CD14-positive monocyte (primary cell): ENCODE data around the gene LILRA5. TPM values are rescaled to one million over a fixed set of nuclear protein-coding genes. Genes with fewer than 3 reads are reported as not detected.
A peak's percentile ranks its signal among the peaks of the same experiment; 100 is the strongest.

ENCODE experiments used
- DNase-seq, 3 donors: peaks; one replicate each; pipeline ENCODE4 v3.0.0-alpha.2; 2011 to 2022
- H2AFZ ChIP-seq: 2 replicates; pipeline ENCODE4 v1.6.0; 2012; ENCODE audit warnings: mild to moderate bottlenecking, low read depth, low read length, inconsistent platforms; ENCODE audit not compliant: insufficient read depth, poor library complexity, severe bottlenecking
- H3K27ac ChIP-seq, 2 donors: 1 replicate in 1 of 2; 2 replicates in 1 of 2; pipeline ENCODE4 v1.5.1; 2012 to 2013; ENCODE audit warnings: low read length in 2 of 2, control low read depth in 1 of 2, inconsistent platforms in 1 of 2, low read depth in 1 of 2, mild to moderate bottlenecking in 1 of 2
- H3K27me3 ChIP-seq, 2 donors: one replicate each; pipeline versions ENCODE4 v1.6.0 to v1.6.1; 2011 to 2013; ENCODE audit warnings: low read length in 2 of 2; ENCODE audit not compliant: control insufficient read depth in 2 of 2, insufficient read depth in 2 of 2
- H3K36me3 ChIP-seq, 2 donors: replicated peaks in 1 of 2; 1 replicate in 1 of 2; 2 replicates in 1 of 2; pipeline versions ENCODE4 v1.5.1 to v1.6.1; 2012 to 2013; ENCODE audit warnings: low read length in 2 of 2, control low read depth in 1 of 2, inconsistent platforms in 1 of 2, mild to moderate bottlenecking in 1 of 2; ENCODE audit not compliant: insufficient read depth in 2 of 2, control insufficient read depth in 1 of 2
- H3K4me1 ChIP-seq, 2 donors: 1 replicate in 1 of 2; 2 replicates in 1 of 2; pipeline versions ENCODE4 v1.5.1 to v1.6.1; 2012 to 2013; ENCODE audit warnings: low read length in 2 of 2, control low read depth in 1 of 2, inconsistent platforms in 1 of 2, mild to moderate bottlenecking in 1 of 2, moderate library complexity in 1 of 2; ENCODE audit not compliant: insufficient read depth in 2 of 2, control insufficient read depth in 1 of 2
- H3K4me2 ChIP-seq: replicated peaks from 2 replicates; pipeline ENCODE3; 2012; ENCODE audit warnings: low read length, moderate library complexity, mild to moderate bottlenecking; ENCODE audit not compliant: poor library complexity, severe bottlenecking; ENCODE audit errors: extremely low read depth
- H3K4me3 ChIP-seq, 3 experiments: fragments of 200-600 bp in 1 of 3; sonication (generic) in 1 of 3; replicated peaks in 1 of 3; 1 replicate in 2 of 3; 2 replicates in 1 of 3; pipeline ENCODE4 v1.5.1; 2011 to 2013; ENCODE audit warnings: low read length in 3 of 3, mild to moderate bottlenecking in 3 of 3, control low read depth in 2 of 3, low read depth in 2 of 3, inconsistent platforms in 1 of 3, moderate library complexity in 1 of 3
- H3K79me2 ChIP-seq: 2 replicates; pipeline ENCODE4 v1.6.0; 2012; ENCODE audit warnings: mild to moderate bottlenecking, control low read depth, inconsistent platforms, low read length, moderate library complexity; ENCODE audit not compliant: insufficient read depth
- H3K9ac ChIP-seq: 2 replicates; pipeline ENCODE4 v1.6.0; 2017; ENCODE audit warnings: low read length, mild to moderate bottlenecking; ENCODE audit not compliant: insufficient read depth, poor library complexity, severe bottlenecking
- H3K9me3 ChIP-seq, 2 donors: replicated peaks in 1 of 2; 1 replicate in 1 of 2; 2 replicates in 1 of 2; pipeline versions ENCODE4 v1.5.1 to v1.6.1; 2012 to 2013; ENCODE audit warnings: low read length in 2 of 2, control low read depth in 1 of 2; ENCODE audit not compliant: control insufficient read depth in 1 of 2, insufficient read depth in 1 of 2
- H4K20me1 ChIP-seq: 2 replicates; pipeline ENCODE4 v1.6.0; 2012; ENCODE audit warnings: mild to moderate bottlenecking, low read length, control low read depth, moderate library complexity; ENCODE audit not compliant: insufficient read depth
- H3K27ac Mint-ChIP-seq, 7 donors: one replicate each; pipeline ENCODE4 v1.8.0; 2020; ENCODE audit warnings: mild to moderate bottlenecking in 7 of 7, mixed read lengths in 7 of 7, moderate library complexity in 6 of 7, inconsistent platforms in 2 of 7
- H3K27me3 Mint-ChIP-seq, 3 donors: one replicate each; pipeline ENCODE4 v1.8.0; 2021 to 2022; ENCODE audit warnings: low read depth in 3 of 3, mild to moderate bottlenecking in 3 of 3, mixed read lengths in 3 of 3, moderate library complexity in 3 of 3, inconsistent platforms in 1 of 3
- H3K36me3 Mint-ChIP-seq, 2 donors: one replicate each; pipeline ENCODE4 v1.8.0; 2020; ENCODE audit warnings: mixed read lengths in 2 of 2, inconsistent platforms in 1 of 2, mild to moderate bottlenecking in 1 of 2
- H3K4me1 Mint-ChIP-seq: one replicate; pipeline ENCODE4 v1.8.0; 2020; ENCODE audit warnings: mild to moderate bottlenecking, mixed read lengths
- H3K4me3 Mint-ChIP-seq, 2 donors: one replicate each; pipeline ENCODE4 v1.8.0; 2020; ENCODE audit warnings: mild to moderate bottlenecking in 2 of 2, mixed read lengths in 2 of 2, moderate library complexity in 1 of 2
- H3K9me3 Mint-ChIP-seq, 7 donors: one replicate each; pipeline ENCODE4 v1.8.0; 2020 to 2022; ENCODE audit warnings: mixed read lengths in 7 of 7, mild to moderate bottlenecking in 6 of 7, moderate library complexity in 6 of 7, inconsistent platforms in 2 of 7
- CTCF ChIP-seq: fragments of 200-600 bp; IDR thresholded peaks from one replicate; pipeline ENCODE4 v1.8.0; 2022; ENCODE audit warnings: antibody characterized with exemption, mild to moderate bottlenecking
- WGBS: methylation state at CpG from one replicate; pipeline ENCODE4 v1.1.5; 2013; ENCODE audit warnings: missing lambda C conversion rate; ENCODE audit not compliant: insufficient coverage; 5-methylcytosine and 5-hydroxymethylcytosine counted together
- intact Hi-C, 2 donors: fragments of 100-400 bp; cut with micrococcal nuclease; formaldehyde crosslinking; loops; one replicate each; pipeline versions ENCODE4 v1.15.0 to v1.15.1; 2023
- polyA plus RNA-seq, 3 donors: library from polyadenylated mRNA; depleted of rRNA in 1 of 3; unstranded in 2 of 3; stranded (reverse) in 1 of 3; fragments of 300-500 nt in 2 of 3; fragments of >200 nt in 1 of 3; fragmentation: Illumina TruSeq in 2 of 3; gene quantifications; 1 replicate in 2 of 3; 2 replicates in 1 of 3; pipeline ENCODE4 v1.2.3, GENCODE V29; 2012 to 2021
- small RNA-seq: library from RNA; depleted of rRNA; stranded (forward); fragments of <200 nt; gene quantifications from one replicate; pipeline ENCODE3, GENCODE V24; 2012; ENCODE audit warnings: low read depth; ENCODE audit not compliant: insufficient read length

The LILRA5 gene
- polyA plus RNA-seq, 3 donors: 348 to 580 (median 516) TPM

GRCh38 chr19:54262066-54262465, 50.9 kb downstream of the LILRA5 start:
- Histone ChIP-seq H3K36me3 (no peaks in the 10 kb centered on the region), H4K20me1 (no peaks in the 10 kb centered on the region), H3K4me1 (peaks cover 10 to 17% of the 10 kb centered on the region in 2 donors), H3K4me3 (no peak overlapping the region), H3K9ac (no peak overlapping the region), H2AFZ (no peak overlapping the region), H3K9me3 (no peaks in the 10 kb centered on the region), H3K4me2 (no peak overlapping the region), H3K27ac (no peak overlapping the region), H3K27me3 (no peaks in the 10 kb centered on the region), H3K79me2 (no peaks in the 10 kb centered on the region)
- Mint-ChIP-seq H3K27ac (no peak overlapping the region), H3K27me3 (peaks cover 1 to 6% (median 5%) of the 10 kb centered on the region in 3 donors), H3K9me3 (no peaks in the 10 kb centered on the region), H3K36me3 (no peaks in the 10 kb centered on the region), H3K4me3 (no peak overlapping the region), H3K4me1 (peaks cover 20% of the 10 kb centered on the region)
- intact Hi-C loops: loop anchor here in 1 of 2 donors (10.0 kb wide), 1 partner anchor 53 kb away; the partner anchor contains the start of gene LILRA5
- no peak for DNase-seq
- 94% methylated on average over 8 of the region's 11 CpGs for WGBS
- TF ChIP-seq CTCF: no peak

- intact Hi-C loops: loop anchor here in 1 of 2 donors (5.0 kb wide), 1 partner anchor 35 kb away; no protein-coding TSS in a partner anchor
- peak within 1 kb of the TSS in 3 of 7 donors; percentile 7 to 70 (median 8) for H3K27ac Mint-ChIP-seq
Measured at GRCh38 chr19:54257116-54257480, 55.9 kb downstream of the LILRA5 start, which contains the start of gene LILRB5. Gene LILRB5 (minus strand): TSS chr19:54257273. CDS start chr19:54257193, 80 bp downstream.

More at GRCh38 chr19:54257116-54257480, 55.9 kb downstream of the LILRA5 start, which contains the start of gene LILRB5:
- no peak within 1 kb of the TSS for H3K4me3 ChIP-seq
- 59% methylated on average over 5 of the region's 9 CpGs for WGBS
- H3K36me3 ChIP-seq: no peaks in the 10 kb centered on the region
- no peaks in the 10 kb centered on the region for H3K9me3 ChIP-seq
- no peak within 1 kb of the TSS for H3K4me2 ChIP-seq
- peaks cover 16 to 18% (median 18%) of the 10 kb centered on the region in 3 donors for H3K27me3 Mint-ChIP-seq
- H3K27me3 ChIP-seq: peaks cover 0 to 5% of the 10 kb centered on the region in 2 donors
- peak within 1 kb of the TSS in 1 of 2 donors; percentile 52 for H3K4me3 Mint-ChIP-seq
- peaks cover 20% of the 10 kb centered on the region for H3K4me1 Mint-ChIP-seq
- H4K20me1 ChIP-seq: no peaks in the 10 kb centered on the region
- no peak within 1 kb of the TSS for H3K27ac ChIP-seq
- DNase-seq: no peak
- TF ChIP-seq CTCF: no peak
- H3K9ac ChIP-seq: no peak within 1 kb of the TSS
- H3K4me1 ChIP-seq: peaks cover 10 to 22% of the 10 kb centered on the region in 2 donors
- H2AFZ ChIP-seq: peak within 1 kb of the TSS; percentile 35
- H3K36me3 Mint-ChIP-seq: no peaks in the 10 kb centered on the region
- H3K9me3 Mint-ChIP-seq: no peaks in the 10 kb centered on the region
- H3K79me2 ChIP-seq: no peaks in the 10 kb centered on the region

Small RNA genes within 50 kb of the gene (small RNA-seq; reads per million reads assigned to genes)
- gene AC245884.12 (not detected), gene MIR4752 (not detected), gene RNU6-1307P (not detected)

Other genes starting within 250 kb of the LILRA5 start
- 100 to 1,000 TPM in 2 of 3 donors, 1 to 10 TPM in 1; 3.7 to 172 (median 137) TPM for gene VSTM1, start 249.3 kb downstream of the LILRA5 start, polyA plus RNA-seq
- gene TARM1, start 231.8 kb downstream of the LILRA5 start, polyA plus RNA-seq: 1 to 10 TPM in 1 of 3 donors, under 1 TPM in 1, not detected in 1; 0.89 to 1.2 TPM
- gene OSCAR, start 212.4 kb downstream of the LILRA5 start, polyA plus RNA-seq: 100 to 1,000 TPM in 2 of 3 donors, 10 to 100 TPM in 1; 81.4 to 270 (median 126) TPM
- 100 to 1,000 TPM in 2 of 3 donors, 10 to 100 TPM in 1; 46.4 to 396 (median 333) TPM for gene NDUFA3, start 210.3 kb downstream of the LILRA5 start, polyA plus RNA-seq
- 10 to 100 TPM in 1 of 3 donors, 1 to 10 TPM in 2; 7.0 to 11.5 (median 9.5) TPM for gene TFPT, start 197.5 kb downstream of the LILRA5 start, polyA plus RNA-seq
- 10 to 100 TPM; 34.4 to 51.8 (median 37.6) TPM for gene PRPF31, start 197.4 kb downstream of the LILRA5 start, polyA plus RNA-seq
- 10 to 100 TPM in 1 of 3 donors, 1 to 10 TPM in 2; 3.0 to 22.5 (median 4.2) TPM for gene CNOT3, start 175.4 kb downstream of the LILRA5 start, polyA plus RNA-seq
- 1 to 10 TPM; 3.4 to 5.4 (median 4.2) TPM for gene LENG1, start 153.4 kb downstream of the LILRA5 start, polyA plus RNA-seq
- gene TMC4, start 140.0 kb downstream of the LILRA5 start, polyA plus RNA-seq: 1 to 10 TPM; 1.5 to 2.5 (median 2.1) TPM
- gene MBOAT7, start 123.6 kb downstream of the LILRA5 start, polyA plus RNA-seq: 100 to 1,000 TPM in 2 of 3 donors, 10 to 100 TPM in 1; 84.0 to 115 (median 111) TPM
- gene TSEN34, start 121.9 kb downstream of the LILRA5 start, polyA plus RNA-seq: 100 to 1,000 TPM in 2 of 3 donors, 10 to 100 TPM in 1; 59.3 to 125 (median 109) TPM
- 1,000 to 10,000 TPM in 1 of 3 donors, 100 to 1,000 TPM in 2; 756 to 4,259 (median 983) TPM for gene RPS9, start 112.3 kb downstream of the LILRA5 start, polyA plus RNA-seq
- gene LILRB3, start 90.2 kb downstream of the LILRA5 start, polyA plus RNA-seq: 100 to 1,000 TPM in 2 of 3 donors, 10 to 100 TPM in 1; 62.9 to 455 (median 104) TPM
- 100 to 1,000 TPM in 2 of 3 donors, 10 to 100 TPM in 1; 65.7 to 150 (median 143) TPM for gene LILRA6, start 70.4 kb downstream of the LILRA5 start, polyA plus RNA-seq
- gene LILRB5, start 55.9 kb downstream of the LILRA5 start, polyA plus RNA-seq: 1 to 10 TPM in 1 of 3 donors, under 1 TPM in 2; 0.14 to 1.1 (median 0.17) TPM
- 100 to 1,000 TPM; 111 to 574 (median 172) TPM for gene LILRB2, start 32.1 kb downstream of the LILRA5 start, polyA plus RNA-seq
- gene LILRA4, start 26.0 kb upstream of the LILRA5 start, polyA plus RNA-seq: 1 to 10 TPM in 2 of 3 donors, under 1 TPM in 1; 0.07 to 3.4 (median 2.2) TPM
- gene LAIR1, start 51.8 kb upstream of the LILRA5 start, polyA plus RNA-seq: 100 to 1,000 TPM in 1 of 3 donors, 10 to 100 TPM in 2; 48.0 to 202 (median 73.8) TPM
- not detected for gene TTYH1, start 102.3 kb upstream of the LILRA5 start, polyA plus RNA-seq
- 100 to 1,000 TPM in 1 of 3 donors, 1 to 10 TPM in 2; 3.6 to 341 (median 5.8) TPM for gene LENG8, start 136.0 kb upstream of the LILRA5 start, polyA plus RNA-seq
- 1 to 10 TPM in 1 of 3 donors, under 1 TPM in 1, not detected in 1; 0.15 to 2.0 TPM for gene LENG9, start 150.6 kb upstream of the LILRA5 start, polyA plus RNA-seq
- gene CDC42EP5, start 160.1 kb upstream of the LILRA5 start, polyA plus RNA-seq: not detected
- gene LAIR2, start 189.7 kb upstream of the LILRA5 start, polyA plus RNA-seq: under 1 TPM in 1 of 3 donors, not detected in 2; 0.38 TPM